Glutamatergic neuron (in vitro differentiated cells): ENCODE data around the gene PCDHGA1. TPM values are rescaled to one million over a fixed set of nuclear protein-coding genes. Genes with fewer than 3 reads are reported as not detected.
"Not testable (repeated sequence)": the region's sequence is repeated elsewhere in the genome, so short reads cannot be mapped to it uniquely, and the experiment has no call there.

Experiments used
- DNase-seq: peaks from one replicate; pipeline ENCODE4 v3.0.0; 2022
- H3K27ac Mint-ChIP-seq: one replicate; pipeline ENCODE4 v1.8.0; 2020; ENCODE audit warnings: mild to moderate bottlenecking, mixed read lengths, inconsistent platforms; ENCODE audit not compliant: unreplicated experiment
- H3K27me3 Mint-ChIP-seq: one replicate; pipeline ENCODE4 v1.8.0; 2020; ENCODE audit warnings: mild to moderate bottlenecking, moderate library complexity, mixed read lengths, inconsistent platforms; ENCODE audit not compliant: unreplicated experiment
- H3K36me3 Mint-ChIP-seq: one replicate; pipeline ENCODE4 v1.8.0; 2020; ENCODE audit warnings: mild to moderate bottlenecking, mixed read lengths, inconsistent platforms; ENCODE audit not compliant: unreplicated experiment
- H3K4me1 Mint-ChIP-seq: one replicate; pipeline ENCODE4 v1.8.0; 2020; ENCODE audit warnings: mild to moderate bottlenecking, low read depth, mixed read lengths, inconsistent platforms; ENCODE audit not compliant: unreplicated experiment
- H3K4me3 Mint-ChIP-seq: one replicate; pipeline ENCODE4 v1.8.0; 2020; ENCODE audit warnings: mild to moderate bottlenecking, mixed read lengths, inconsistent platforms; ENCODE audit not compliant: unreplicated experiment
- H3K9me3 Mint-ChIP-seq: one replicate; pipeline ENCODE4 v1.8.0; 2020; ENCODE audit warnings: mild to moderate bottlenecking, moderate library complexity, mixed read lengths, inconsistent platforms; ENCODE audit not compliant: unreplicated experiment
- CTCF ChIP-seq: fragments of 200-600 bp; sonication (generic); IDR thresholded peaks from one replicate; pipeline ENCODE4 v1.5.0; 2021; ENCODE audit not compliant: partially characterized antibody, unreplicated experiment
- total RNA-seq: library from RNA; stranded (reverse); fragmentation: NEBNext Ultra II Directional; extraction: Animal tissue kit (Norgen Biotek cat#: 25700); gene quantifications from one replicate; pipeline ENCODE4 v1.2.1, GENCODE V29; 2021; ENCODE audit not compliant: unreplicated experiment

PCDHGA1 gene
- total RNA-seq, 1 donor from 2014 or later = 4.6 TPM

GRCh38 chr5:141342773-141343172 lies 12.5 kb downstream of the PCDHGA1 start:
- no peak for DNase-seq
- no peaks in the 10 kb centered on the region for H3K4me1 Mint-ChIP-seq
- H3K36me3 Mint-ChIP-seq = peaks cover 61% of the 10 kb centered on the region
- TF ChIP-seq CTCF = no peak
- peaks cover 27% of the 10 kb centered on the region for H3K9me3 Mint-ChIP-seq
- no peak overlapping the region for H3K4me3 Mint-ChIP-seq
- H3K27ac Mint-ChIP-seq = no peak overlapping the region
- peaks cover 3% of the 10 kb centered on the region for H3K27me3 Mint-ChIP-seq

DNA sequence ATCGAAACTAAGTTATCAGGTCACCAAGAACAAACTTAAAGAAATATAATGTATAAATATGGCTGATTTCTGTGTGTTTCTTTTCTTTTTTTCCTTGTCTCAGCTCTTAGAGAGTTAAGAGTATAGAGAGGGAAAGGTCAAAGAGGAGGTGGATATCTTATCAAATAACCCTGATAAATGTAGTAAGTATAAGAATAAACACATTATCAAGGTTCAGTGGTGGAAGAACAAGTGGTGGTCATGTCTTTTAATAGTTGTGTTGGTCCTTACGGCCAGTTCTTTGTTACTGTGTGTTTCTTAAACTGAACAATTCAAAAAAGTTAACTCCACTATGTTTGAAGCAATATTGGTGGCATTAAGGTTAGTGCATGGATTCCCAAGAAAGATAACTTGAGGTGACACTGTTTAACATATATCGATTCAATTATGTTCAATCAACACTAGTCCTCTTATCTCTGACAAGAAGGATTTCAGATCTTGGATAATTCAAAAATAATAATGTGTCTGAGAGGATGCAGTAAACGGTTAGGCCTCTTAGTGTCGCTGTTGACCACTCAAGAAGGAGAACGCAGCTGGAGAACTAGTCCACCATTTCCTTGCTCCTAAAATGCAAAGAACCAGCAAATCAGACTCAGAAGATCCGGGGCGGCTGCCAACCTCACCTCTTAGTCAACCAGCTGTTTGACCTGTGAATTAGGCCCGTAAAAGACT lies 13.1 kb downstream of the PCDHGA1 start, which contains the start of gene PCDHGA3:
Gene PCDHGA3, plus strand, starts transcription at position 588 of the 711 bp plus-strand sequence. CDS start 205 bp downstream, outside the sequence.
- Mint-ChIP-seq H3K9me3 (peaks cover 22% of the 10 kb centered on the region), H3K4me1 (no peaks in the 10 kb centered on the region), H3K36me3 (peaks cover 58% of the 10 kb centered on the region), H3K4me3 (peak within 1 kb of the TSS; percentile 81), H3K27ac (peak within 1 kb of the TSS; percentile 78), H3K27me3 (peaks cover 3% of the 10 kb centered on the region)
- TF ChIP-seq CTCF = no peak
- DNase-seq = no peak

DNA sequence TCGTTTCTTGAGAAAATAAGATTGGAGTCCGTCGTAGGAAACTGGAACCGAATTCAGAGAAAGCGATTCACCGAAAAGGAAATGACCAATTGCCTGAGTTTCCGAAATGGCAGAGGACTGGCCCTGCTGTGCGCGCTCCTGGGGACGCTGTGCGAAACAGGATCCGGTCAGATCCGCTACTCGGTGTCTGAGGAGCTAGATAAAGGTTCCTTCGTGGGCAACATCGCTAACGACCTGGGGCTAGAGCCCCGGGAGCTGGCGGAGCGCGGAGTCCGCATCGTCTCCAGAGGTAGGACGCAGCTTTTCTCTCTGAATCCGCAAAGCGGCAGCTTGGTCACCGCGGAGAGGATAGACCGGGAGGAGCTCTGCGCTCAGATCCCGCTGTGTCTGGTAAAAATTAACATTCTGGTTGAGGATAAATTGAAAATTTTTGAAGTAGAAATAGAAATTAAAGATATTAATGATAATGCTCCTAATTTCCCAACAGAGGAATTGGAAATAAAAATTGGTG lies 13.7 kb downstream of the PCDHGA1 start:
- H3K36me3 Mint-ChIP-seq = peaks cover 59% of the 10 kb centered on the region
- H3K4me3 Mint-ChIP-seq = peak overlapping the region; percentile 81
- H3K27ac Mint-ChIP-seq = peak overlapping the region; percentile 78
- peaks cover 1% of the 10 kb centered on the region for H3K27me3 Mint-ChIP-seq
- DNase-seq = no peak
- peaks cover 19% of the 10 kb centered on the region for H3K9me3 Mint-ChIP-seq
- H3K4me1 Mint-ChIP-seq = no peaks in the 10 kb centered on the region
- TF ChIP-seq CTCF = no peak

DNA sequence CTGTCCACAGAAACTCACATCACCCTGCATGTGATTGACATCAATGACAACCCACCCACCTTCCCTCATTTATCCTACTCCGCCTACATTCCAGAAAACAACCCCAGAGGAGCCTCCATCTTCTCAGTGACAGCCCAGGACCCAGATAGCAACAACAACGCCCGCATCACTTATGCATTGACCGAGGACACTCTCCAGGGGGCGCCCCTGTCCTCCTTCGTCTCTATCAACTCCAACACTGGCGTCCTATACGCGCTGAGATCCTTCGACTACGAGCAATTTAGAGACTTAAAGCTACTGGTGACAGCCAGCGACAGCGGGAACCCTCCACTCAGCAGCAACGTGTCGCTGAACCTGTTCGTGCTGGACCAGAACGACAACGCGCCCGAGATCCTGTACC lies 15.0 kb downstream of the PCDHGA1 start:
- Mint-ChIP-seq H3K27me3 (peaks cover 1% of the 10 kb centered on the region), H3K4me3 (no peak overlapping the region), H3K36me3 (peaks cover 67% of the 10 kb centered on the region), H3K27ac (no peak overlapping the region), H3K9me3 (peaks cover 19% of the 10 kb centered on the region), H3K4me1 (no peaks in the 10 kb centered on the region)
- DNase-seq = no peak
- TF ChIP-seq CTCF = no peak

DNA sequence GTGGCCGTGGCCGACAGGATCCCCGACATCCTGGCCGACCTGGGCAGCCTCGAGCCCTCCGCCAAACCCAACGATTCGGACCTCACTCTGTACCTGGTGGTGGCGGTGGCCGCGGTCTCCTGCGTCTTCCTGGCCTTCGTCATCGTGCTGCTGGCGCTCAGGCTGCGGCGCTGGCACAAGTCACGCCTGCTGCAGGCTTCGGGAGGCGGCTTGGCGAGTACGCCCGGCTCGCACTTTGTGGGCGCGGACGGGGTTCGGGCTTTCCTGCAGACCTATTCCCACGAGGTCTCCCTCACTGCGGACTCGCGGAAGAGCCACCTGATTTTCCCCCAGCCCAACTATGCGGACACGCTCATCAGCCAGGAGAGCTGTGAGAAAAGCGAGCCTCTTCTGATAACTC lies 15.7 kb downstream of the PCDHGA1 start:
- H3K4me3 Mint-ChIP-seq, H3K27me3 Mint-ChIP-seq, H3K27ac Mint-ChIP-seq, H3K4me1 Mint-ChIP-seq, DNase-seq: not testable (repeated sequence)
- H3K9me3 Mint-ChIP-seq = peaks cover 19% of the 10 kb centered on the region
- peaks cover 67% of the 10 kb centered on the region for H3K36me3 Mint-ChIP-seq
